ENCODE measurements around the gene UBE2E1.

Gene UBE2E1

GRCh38 chr3:23793528-23794134 is 12.1 kb upstream of the UBE2E1 start:
- no peak for DNase-seq
- Histone ChIP-seq H3K36me3 (ENCODE audit: control insufficient read depth, insufficient read depth, low read length) (no peaks in the 10 kb centered on the region), H3K27ac (ENCODE audit: insufficient read depth, low read length, poor library complexity, severe bottlenecking) (no peak overlapping the region), H3K27me3 (replicated peaks; ENCODE audit: control insufficient read depth, insufficient read depth, low read length, poor library complexity, severe bottlenecking) (no peaks in the 10 kb centered on the region), H3K4me3 (ENCODE audit: insufficient read depth, low read depth, low read length, poor library complexity, severe bottlenecking) (no peak overlapping the region), H3K9me3 (ENCODE audit: control insufficient read depth, low read length) (no peaks in the 10 kb centered on the region), H3K4me1 (ENCODE audit: control insufficient read depth, insufficient read depth, low read length, poor library complexity, severe bottlenecking) (no peaks in the 10 kb centered on the region)

GRCh38 chr3:23795096-23795495 is 10.7 kb upstream of the UBE2E1 start:
- H3K9me3 ChIP-seq (ENCODE audit: control insufficient read depth, low read length): no peaks in the 10 kb centered on the region
- no peaks in the 10 kb centered on the region for H3K4me1 ChIP-seq (ENCODE audit: control insufficient read depth, insufficient read depth, low read length, poor library complexity, severe bottlenecking)
- H3K27me3 ChIP-seq (replicated peaks; ENCODE audit: control insufficient read depth, insufficient read depth, low read length, poor library complexity, severe bottlenecking): no peaks in the 10 kb centered on the region
- no peak for DNase-seq
- H3K4me3 ChIP-seq (ENCODE audit: insufficient read depth, low read depth, low read length, poor library complexity, severe bottlenecking): no peak overlapping the region
- no peaks in the 10 kb centered on the region for H3K36me3 ChIP-seq (ENCODE audit: control insufficient read depth, insufficient read depth, low read length)
- no peak overlapping the region for H3K27ac ChIP-seq (ENCODE audit: insufficient read depth, low read length, poor library complexity, severe bottlenecking)

- no peak for DNase-seq
Observed at GRCh38 chr3:23796518-23796917, 9.2 kb upstream of the UBE2E1 start.

GRCh38 chr3:23797491-23797890 is 8.3 kb upstream of the UBE2E1 start:
- Histone ChIP-seq H3K27me3 (replicated peaks; ENCODE audit: control insufficient read depth, insufficient read depth, low read length, poor library complexity, severe bottlenecking) (no peaks in the 10 kb centered on the region), H3K36me3 (ENCODE audit: control insufficient read depth, insufficient read depth, low read length) (no peaks in the 10 kb centered on the region), H3K9me3 (ENCODE audit: control insufficient read depth, low read length) (no peaks in the 10 kb centered on the region), H3K4me3 (ENCODE audit: insufficient read depth, low read depth, low read length, poor library complexity, severe bottlenecking) (no peak overlapping the region), H3K27ac (ENCODE audit: insufficient read depth, low read length, poor library complexity, severe bottlenecking) (no peak overlapping the region), H3K4me1 (ENCODE audit: control insufficient read depth, insufficient read depth, low read length, poor library complexity, severe bottlenecking) (no peaks in the 10 kb centered on the region)
- DNase-seq: no peak

More at GRCh38 chr3:23796518-23796917, 9.2 kb upstream of the UBE2E1 start:
- Histone ChIP-seq H3K4me1 (ENCODE audit: control insufficient read depth, insufficient read depth, low read length, poor library complexity, severe bottlenecking) (no peaks in the 10 kb centered on the region), H3K36me3 (ENCODE audit: control insufficient read depth, insufficient read depth, low read length) (no peaks in the 10 kb centered on the region), H3K4me3 (ENCODE audit: insufficient read depth, low read depth, low read length, poor library complexity, severe bottlenecking) (no peak overlapping the region), H3K27ac (ENCODE audit: insufficient read depth, low read length, poor library complexity, severe bottlenecking) (no peak overlapping the region), H3K27me3 (replicated peaks; ENCODE audit: control insufficient read depth, insufficient read depth, low read length, poor library complexity, severe bottlenecking) (no peaks in the 10 kb centered on the region), H3K9me3 (ENCODE audit: control insufficient read depth, low read length) (no peaks in the 10 kb centered on the region)

- H3K36me3 ChIP-seq (ENCODE audit: control insufficient read depth, insufficient read depth, low read length): no peaks in the 10 kb centered on the region
- no peak overlapping the region for H3K27ac ChIP-seq (ENCODE audit: insufficient read depth, low read length, poor library complexity, severe bottlenecking)
- DNase-seq: no peak
- no peaks in the 10 kb centered on the region for H3K27me3 ChIP-seq (replicated peaks; ENCODE audit: control insufficient read depth, insufficient read depth, low read length, poor library complexity, severe bottlenecking)
- no peaks in the 10 kb centered on the region for H3K9me3 ChIP-seq (ENCODE audit: control insufficient read depth, low read length)
- H3K4me1 ChIP-seq (ENCODE audit: control insufficient read depth, insufficient read depth, low read length, poor library complexity, severe bottlenecking): no peaks in the 10 kb centered on the region
- H3K4me3 ChIP-seq (ENCODE audit: insufficient read depth, low read depth, low read length, poor library complexity, severe bottlenecking): no peak overlapping the region
Observed at GRCh38 chr3:23798456-23798855, 7.3 kb upstream of the UBE2E1 start.

- H3K4me1 ChIP-seq (ENCODE audit: control insufficient read depth, insufficient read depth, low read length, poor library complexity, severe bottlenecking): no peaks in the 10 kb centered on the region
- H3K27me3 ChIP-seq (replicated peaks; ENCODE audit: control insufficient read depth, insufficient read depth, low read length, poor library complexity, severe bottlenecking): no peaks in the 10 kb centered on the region
- DNase-seq: no peak
- no peak overlapping the region for H3K27ac ChIP-seq (ENCODE audit: insufficient read depth, low read length, poor library complexity, severe bottlenecking)
- no peaks in the 10 kb centered on the region for H3K9me3 ChIP-seq (ENCODE audit: control insufficient read depth, low read length)
- H3K4me3 ChIP-seq (ENCODE audit: insufficient read depth, low read depth, low read length, poor library complexity, severe bottlenecking): no peak overlapping the region
- H3K36me3 ChIP-seq (ENCODE audit: control insufficient read depth, insufficient read depth, low read length): no peaks in the 10 kb centered on the region
Observed at GRCh38 chr3:23798876-23799275, 6.9 kb upstream of the UBE2E1 start.

GRCh38 chr3:23800731-23801130 is 5.0 kb upstream of the UBE2E1 start:
- no peaks in the 10 kb centered on the region for H3K4me1 ChIP-seq (ENCODE audit: control insufficient read depth, insufficient read depth, low read length, poor library complexity, severe bottlenecking)
- no peaks in the 10 kb centered on the region for H3K27me3 ChIP-seq (replicated peaks; ENCODE audit: control insufficient read depth, insufficient read depth, low read length, poor library complexity, severe bottlenecking)
- no peaks in the 10 kb centered on the region for H3K36me3 ChIP-seq (ENCODE audit: control insufficient read depth, insufficient read depth, low read length)
- DNase-seq: no peak
- no peaks in the 10 kb centered on the region for H3K9me3 ChIP-seq (ENCODE audit: control insufficient read depth, low read length)
- no peak overlapping the region for H3K27ac ChIP-seq (ENCODE audit: insufficient read depth, low read length, poor library complexity, severe bottlenecking)
- H3K4me3 ChIP-seq (ENCODE audit: insufficient read depth, low read depth, low read length, poor library complexity, severe bottlenecking): no peak overlapping the region

- H3K27me3 ChIP-seq (replicated peaks; ENCODE audit: control insufficient read depth, insufficient read depth, low read length, poor library complexity, severe bottlenecking): no peaks in the 10 kb centered on the region
- peaks cover 10% of the 10 kb centered on the region for H3K4me1 ChIP-seq (ENCODE audit: control insufficient read depth, insufficient read depth, low read length, poor library complexity, severe bottlenecking)
- H3K27ac ChIP-seq (ENCODE audit: insufficient read depth, low read length, poor library complexity, severe bottlenecking): no peak overlapping the region
- no peaks in the 10 kb centered on the region for H3K36me3 ChIP-seq (ENCODE audit: control insufficient read depth, insufficient read depth, low read length)
- DNase-seq: no peak
- no peaks in the 10 kb centered on the region for H3K9me3 ChIP-seq (ENCODE audit: control insufficient read depth, low read length)
- no peak overlapping the region for H3K4me3 ChIP-seq (ENCODE audit: insufficient read depth, low read depth, low read length, poor library complexity, severe bottlenecking)
Observed at GRCh38 chr3:23804441-23805209, 1.1 kb upstream of the UBE2E1 start.

GRCh38 chr3:23805210-23805632 is 534 bp upstream of the UBE2E1 start:
- Histone ChIP-seq H3K9me3 (ENCODE audit: control insufficient read depth, low read length) (no peaks in the 10 kb centered on the region), H3K4me3 (ENCODE audit: insufficient read depth, low read depth, low read length, poor library complexity, severe bottlenecking) (peak overlapping the region; percentile 51), H3K27me3 (replicated peaks; ENCODE audit: control insufficient read depth, insufficient read depth, low read length, poor library complexity, severe bottlenecking) (no peaks in the 10 kb centered on the region), H3K36me3 (ENCODE audit: control insufficient read depth, insufficient read depth, low read length) (no peaks in the 10 kb centered on the region), H3K27ac (ENCODE audit: insufficient read depth, low read length, poor library complexity, severe bottlenecking) (peak overlapping the region; percentile 32), H3K4me1 (ENCODE audit: control insufficient read depth, insufficient read depth, low read length, poor library complexity, severe bottlenecking) (peaks cover 16% of the 10 kb centered on the region)
- DNase-seq: no peak

Data from effector memory CD4-positive, alpha-beta T cell (primary cell).